GM18505 (cell line): ENCODE results near the gene GJA1.
"Not testable (repeated sequence)": the region's sequence is repeated elsewhere in the genome, so short reads cannot be mapped to it uniquely, and the experiment has no call there.

ENCODE experiments used
- ATAC-seq: cut with Tn5 transposase; IDR thresholded peaks from one replicate; pipeline ENCODE4 v1.9.1; 2021; ENCODE audit not compliant: unreplicated experiment
- POLR2A ChIP-seq: IDR thresholded peaks from 4 replicates; pipeline ENCODE4 v1.6.1; 2011; ENCODE audit warnings: borderline replicate concordance; ENCODE audit not compliant: insufficient read depth, insufficient read length; ENCODE audit errors: extremely low read depth

The GJA1 gene

GRCh38 chr6:121442576-121442975 is 7.1 kb downstream of the GJA1 start:
- ATAC-seq: no peak
- TF ChIP-seq POLR2A: no peak

GRCh38 chr6:121443971-121444541 is 8.6 kb downstream of the GJA1 start:
- no peak for ATAC-seq
- TF ChIP-seq POLR2A: no peak

GRCh38 chr6:121446705-121447104 is 11.3 kb downstream of the GJA1 start:
- not testable (repeated sequence) for ATAC-seq

GRCh38 chr6:121447746-121448145 is 12.3 kb downstream of the GJA1 start:
- ATAC-seq: not testable (repeated sequence)

GRCh38 chr6:121448528-121448927 is 13.1 kb downstream of the GJA1 start:
- not testable (repeated sequence) for ATAC-seq

- TF ChIP-seq POLR2A: no peak
These were observed 13.9 kb downstream of the GJA1 start for GRCh38 chr6:121449331-121449730.

GRCh38 chr6:121450242-121450641 is 14.8 kb downstream of the GJA1 start:
- TF ChIP-seq POLR2A: no peak

More at GRCh38 chr6:121449331-121449730, 13.9 kb downstream of the GJA1 start:
- no peak for ATAC-seq

GRCh38 chr6:121451250-121451649 is 15.8 kb downstream of the GJA1 start:
- no peak for TF ChIP-seq POLR2A
- ATAC-seq: no peak

More at GRCh38 chr6:121450242-121450641, 14.8 kb downstream of the GJA1 start:
- ATAC-seq: no peak

- no peak for TF ChIP-seq POLR2A
- ATAC-seq: no peak
These were observed 17.7 kb downstream of the GJA1 start for GRCh38 chr6:121453191-121453590.

- TF ChIP-seq POLR2A: no peak
- ATAC-seq: peak; percentile 56
These were observed 24.7 kb downstream of the GJA1 start for GRCh38 chr6:121460170-121460569.

GRCh38 chr6:121463087-121463486 is 27.6 kb downstream of the GJA1 start:
- ATAC-seq: no peak

GRCh38 chr6:121465101-121465500 is 29.7 kb downstream of the GJA1 start:
- no peak for ATAC-seq
- TF ChIP-seq POLR2A: no peak

More at GRCh38 chr6:121463087-121463486, 27.6 kb downstream of the GJA1 start:
- TF ChIP-seq POLR2A: no peak

- no peak for TF ChIP-seq POLR2A
These were observed 44.1 kb downstream of the GJA1 start for GRCh38 chr6:121479486-121480098.

GRCh38 chr6:121480099-121480713 is 44.8 kb downstream of the GJA1 start:
- no peak for ATAC-seq
- TF ChIP-seq POLR2A: no peak

More at GRCh38 chr6:121479486-121480098, 44.1 kb downstream of the GJA1 start:
- ATAC-seq: no peak
